ENCODE measurements around the gene ARMC8.

DNA sequence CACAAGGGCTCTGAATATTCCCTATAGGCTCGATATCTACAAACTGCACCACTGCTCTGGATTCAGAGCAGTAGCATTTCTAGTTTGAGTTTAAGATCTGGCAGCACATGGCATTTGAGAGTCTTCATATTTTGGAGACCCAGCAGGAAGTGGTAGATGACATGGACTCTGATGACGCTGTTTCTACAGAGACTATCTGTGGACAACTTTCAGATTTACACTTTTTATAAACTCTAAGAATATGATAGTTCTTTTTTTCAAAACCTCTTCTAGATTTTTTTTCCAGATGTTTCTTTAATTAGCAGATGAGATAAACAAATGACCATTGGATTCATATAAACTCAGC, 35.8 kb downstream of the ARMC8 start:
- TF ChIP-seq, protein P1, sequence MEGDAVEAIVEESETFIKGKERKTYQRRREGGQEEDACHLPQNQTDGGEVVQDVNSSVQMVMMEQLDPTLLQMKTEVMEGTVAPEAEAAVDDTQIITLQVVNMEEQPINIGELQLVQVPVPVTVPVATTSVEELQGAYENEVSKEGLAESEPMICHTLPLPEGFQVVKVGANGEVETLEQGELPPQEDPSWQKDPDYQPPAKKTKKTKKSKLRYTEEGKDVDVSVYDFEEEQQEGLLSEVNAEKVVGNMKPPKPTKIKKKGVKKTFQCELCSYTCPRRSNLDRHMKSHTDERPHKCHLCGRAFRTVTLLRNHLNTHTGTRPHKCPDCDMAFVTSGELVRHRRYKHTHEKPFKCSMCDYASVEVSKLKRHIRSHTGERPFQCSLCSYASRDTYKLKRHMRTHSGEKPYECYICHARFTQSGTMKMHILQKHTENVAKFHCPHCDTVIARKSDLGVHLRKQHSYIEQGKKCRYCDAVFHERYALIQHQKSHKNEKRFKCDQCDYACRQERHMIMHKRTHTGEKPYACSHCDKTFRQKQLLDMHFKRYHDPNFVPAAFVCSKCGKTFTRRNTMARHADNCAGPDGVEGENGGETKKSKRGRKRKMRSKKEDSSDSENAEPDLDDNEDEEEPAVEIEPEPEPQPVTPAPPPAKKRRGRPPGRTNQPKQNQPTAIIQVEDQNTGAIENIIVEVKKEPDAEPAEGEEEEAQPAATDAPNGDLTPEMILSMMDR (IDR thresholded peaks at IDR 0.05): no peak
- TF ChIP-seq POLR2A (IDR thresholded peaks at IDR 0.05): no peak
- TF ChIP-seq POLR2AphosphoS5 (IDR thresholded peaks at IDR 0.05): no peak
